Measurements from ENCODE around the gene ABCG1.

- TF ChIP-seq CTCF (IDR thresholded peaks at IDR 0.05) (no peak), ZFX (IDR thresholded peaks at IDR 0.05; ENCODE audit: borderline replicate concordance) (no peak)
Observed at GRCh38 chr21:42314616-42315295, 95.8 kb downstream of the ABCG1 start.
